B cell (primary cell): ENCODE results near the gene RSPH6A. TPM values are rescaled to one million over a fixed set of nuclear protein-coding genes. Genes with fewer than 3 reads are reported as not detected.
A peak's percentile ranks its signal among the peaks of the same experiment; 100 is the strongest.

ENCODE experiments used
- ATAC-seq: fragments of 200-7000 bp; cut with Tn5 transposase; one replicate; pipeline ENCODE4 v1.10.0; 2021; ENCODE audit warnings: low read depth, mild to moderate bottlenecking, moderate number of reproducible peaks, moderate library complexity
- CTCF ChIA-PET: fragments of 350-600 bp; sonication (Branson Sonifier 250); formaldehyde crosslinking; loops from one replicate; lab custom pipeline; 2021; ENCODE audit warnings: antibody characterized with exemption, inconsistent platforms; lab: Charles Lee
- POLR2A ChIA-PET: fragments of 350-600 bp; sonication (Branson Sonifier 250); formaldehyde crosslinking; loops from one replicate; lab custom pipeline; 2021; ENCODE audit warnings: antibody characterized with exemption; lab: Charles Lee
- DNase-seq: peaks from one replicate; pipeline ENCODE4 v3.0.0; 2013
- H2AFZ ChIP-seq: 2 replicates; pipeline ENCODE4 v1.6.1; 2012; ENCODE audit warnings: mild to moderate bottlenecking, low read depth, low read length; ENCODE audit not compliant: insufficient read depth, poor library complexity, severe bottlenecking
- H3K27ac ChIP-seq, 2 donors: 1 replicate in 1 of 2; 2 replicates in 1 of 2; pipeline ENCODE4 v1.5.1; 2012 to 2013; ENCODE audit warnings: low read length in 2 of 2, mild to moderate bottlenecking in 2 of 2, moderate library complexity in 1 of 2
- H3K27me3 ChIP-seq, 4 experiments: fragments of 200-600 bp in 1 of 4; sonication (generic) in 1 of 4; replicated peaks in 1 of 4; 1 replicate in 2 of 4; 2 replicates in 2 of 4; pipeline versions ENCODE4 v1.6.1 to v1.7.0; 2013 to 2016; ENCODE audit warnings: low read length in 3 of 4, mild to moderate bottlenecking in 2 of 4, mixed read lengths in 1 of 4, moderate library complexity in 1 of 4; ENCODE audit not compliant: insufficient read depth in 4 of 4, control insufficient read depth in 3 of 4; ENCODE audit errors: control extremely low read depth in 1 of 4
- H3K36me3 ChIP-seq, 2 experiments: replicated peaks in 1 of 2; 1 replicate in 1 of 2; 2 replicates in 1 of 2; pipeline versions ENCODE4 v1.6.1 to v1.7.1; 2013; ENCODE audit warnings: low read length in 1 of 2; ENCODE audit not compliant: insufficient read depth in 2 of 2, control insufficient read depth in 1 of 2; ENCODE audit errors: control extremely low read depth in 1 of 2, extremely low read depth in 1 of 2
- H3K4me1 ChIP-seq, 2 donors: fragments of 200-600 bp in 1 of 2; sonication (generic) in 1 of 2; 1 replicate in 1 of 2; 2 replicates in 1 of 2; pipeline versions ENCODE4 v1.5.1 to v1.6.1; 2013 to 2017; ENCODE audit warnings: low read length in 2 of 2; ENCODE audit not compliant: control insufficient read depth in 2 of 2, insufficient read depth in 2 of 2
- H3K4me2 ChIP-seq: replicated peaks from 2 replicates; pipeline ENCODE3; 2012; ENCODE audit warnings: mild to moderate bottlenecking, low read depth, low read length; ENCODE audit not compliant: poor library complexity, severe bottlenecking
- H3K4me3 ChIP-seq, 5 experiments: fragments of 200-600 bp in 1 of 5; sonication (generic) in 1 of 5; 1 replicate in 3 of 5; 2 replicates in 2 of 5; pipeline versions ENCODE4 v1.5.1 to v1.7.0; 2011 to 2016; ENCODE audit warnings: low read length in 4 of 5, mild to moderate bottlenecking in 4 of 5, low read depth in 2 of 5, control low read depth in 1 of 5, moderate library complexity in 1 of 5; ENCODE audit not compliant: insufficient read depth in 1 of 5; ENCODE audit errors: control extremely low read depth in 1 of 5, extremely low read depth in 1 of 5
- H3K79me2 ChIP-seq: fragments of 200-600 bp; sonication (generic); one replicate; pipeline ENCODE4 v1.6.0; 2016; ENCODE audit warnings: low read length; ENCODE audit not compliant: control insufficient read depth, insufficient read depth
- H3K9ac ChIP-seq: fragments of 200-600 bp; sonication (generic); 2 replicates; pipeline ENCODE4 v1.6.1; 2017; ENCODE audit warnings: mild to moderate bottlenecking, low read length, moderate library complexity
- H3K9me3 ChIP-seq, 3 donors: one replicate each; pipeline versions ENCODE4 v1.6.1 to v1.7.1; 2013; ENCODE audit warnings: low read length in 2 of 3; ENCODE audit not compliant: control insufficient read depth in 2 of 3, insufficient read depth in 1 of 3; ENCODE audit errors: control extremely low read depth in 1 of 3
- H4K20me1 ChIP-seq: 2 replicates; pipeline ENCODE4 v1.6.0; 2012; ENCODE audit warnings: mild to moderate bottlenecking, low read length; ENCODE audit not compliant: insufficient read depth, control insufficient read depth, poor library complexity, severe bottlenecking
- H3K27ac Mint-ChIP-seq: one replicate; pipeline ENCODE4 v1.8.0; 2021; ENCODE audit warnings: mixed read lengths
- H3K27me3 Mint-ChIP-seq: one replicate; pipeline ENCODE4 v1.8.0; 2021; ENCODE audit warnings: mixed read lengths
- H3K4me1 Mint-ChIP-seq: one replicate; pipeline ENCODE4 v1.8.0; 2021; ENCODE audit warnings: mixed read lengths
- H3K4me3 Mint-ChIP-seq: one replicate; pipeline ENCODE4 v1.8.0; 2021; ENCODE audit warnings: mixed read lengths
- H3K9me3 Mint-ChIP-seq: one replicate; pipeline ENCODE4 v1.8.0; 2022; ENCODE audit warnings: mixed read lengths; ENCODE audit not compliant: insufficient read depth
- CTCF ChIP-seq: fragments of 200-600 bp; IDR thresholded peaks from one replicate; pipeline ENCODE4 v1.8.0; 2022; ENCODE audit warnings: antibody characterized with exemption, mild to moderate bottlenecking
- EZH2 ChIP-seq: IDR thresholded peaks from 2 replicates; pipeline ENCODE4 v1.6.1; 2012; ENCODE audit warnings: borderline replicate concordance, low read depth, mild to moderate bottlenecking, moderate library complexity, low read length; ENCODE audit not compliant: insufficient read depth, poor library complexity, severe bottlenecking
- WGBS: methylation state at CpG from one replicate; pipeline ENCODE4 v1.1.5; 2013; ENCODE audit warnings: missing lambda C conversion rate; ENCODE audit not compliant: insufficient coverage; 5-methylcytosine and 5-hydroxymethylcytosine counted together
- intact Hi-C: fragments of 100-400 bp; cut with micrococcal nuclease; formaldehyde crosslinking; loops from one replicate; pipeline ENCODE4 v1.10.0; 2022
- polyA plus RNA-seq: library from polyadenylated mRNA; depleted of rRNA; stranded (reverse); fragments of >200 nt; gene quantifications from 2 replicates; pipeline ENCODE4 v1.2.3, GENCODE V29; 2012
- total RNA-seq, 2 donors: library from RNA; stranded (reverse); fragments of 120-200 nt in 1 of 2; gene quantifications; 1 replicate in 1 of 2; 2 replicates in 1 of 2; pipeline versions ENCODE4 v1.2.3 to v1.2.4, GENCODE V29; 2013 to 2022

The RSPH6A gene
- total and polyA plus RNA-seq, 2 donors (not counting 1 experiment from before 2014, with no cell fraction given) = 0.03 to 0.62 TPM

GRCh38 chr19:45779231-45780145 lies 35.6 kb downstream of the RSPH6A start:
- WGBS = 3% methylated on average over 28 of the region's 48 CpGs
- H2AFZ ChIP-seq = peak overlapping the region; percentile 46
- peaks cover 0 to 11% of the 10 kb centered on the region in 2 experiments for H3K36me3 ChIP-seq
- Mint-ChIP-seq H3K4me1 (peaks cover 19% of the 10 kb centered on the region), H3K27ac (peak overlapping the region; percentile 46), H3K9me3 (no peaks in the 10 kb centered on the region), H3K4me3 (peak overlapping the region; percentile 87), H3K27me3 (peaks cover 10% of the 10 kb centered on the region)
- no peak overlapping the region for H3K27ac ChIP-seq
- H3K4me3 ChIP-seq = peak overlapping the region in 4 of 5 experiments; percentile 13 to 61 (median 42)
- peak overlapping the region; percentile 56 for H3K9ac ChIP-seq
- peak; percentile 68 for TF ChIP-seq CTCF
- no peak for TF ChIP-seq EZH2
- H3K79me2 ChIP-seq = no peaks in the 10 kb centered on the region
- H3K4me2 ChIP-seq = peak overlapping the region; percentile 92
- ATAC-seq (peak; percentile 96), DNase-seq (peak; percentile 90)
- H3K9me3 ChIP-seq = peaks cover 0 to 4% (median 0%) of the 10 kb centered on the region in 3 donors
- H4K20me1 ChIP-seq = peaks cover 68% of the 10 kb centered on the region
- ChIA-PET POLR2A (interaction anchor here (1.1 kb wide), 1 partner anchor 10 kb away, joined by 6 read pairs; the partner anchor contains the start of gene SIX5), CTCF (interaction anchor here (0.6 to 1.8 kb wide), 8 partner anchors 9 to 378 kb away, joined by 3 to 33 read pairs (median 6); partner anchors contain the start of genes DMWD, QPCTL and SIX5)
- H3K4me1 ChIP-seq = peaks cover 17 to 22% of the 10 kb centered on the region in 2 donors
- intact Hi-C loops = loop anchor here (1.0 kb wide), 2 partner anchors 9 to 14 kb away; no protein-coding TSS in a partner anchor
- H3K27me3 ChIP-seq = peaks cover 0 to 23% (median 2%) of the 10 kb centered on the region in 4 experiments
